Measurements from ENCODE around the gene PIGR. TPM values are rescaled to one million over a fixed set of nuclear protein-coding genes. Genes with fewer than 3 reads are reported as not detected.

The PIGR gene
- total and polyA plus RNA-seq, 2 of the 8 experiments (the other 6 are each of a cell fraction or from before 2014, with no cell fraction given): not detected

DNA sequence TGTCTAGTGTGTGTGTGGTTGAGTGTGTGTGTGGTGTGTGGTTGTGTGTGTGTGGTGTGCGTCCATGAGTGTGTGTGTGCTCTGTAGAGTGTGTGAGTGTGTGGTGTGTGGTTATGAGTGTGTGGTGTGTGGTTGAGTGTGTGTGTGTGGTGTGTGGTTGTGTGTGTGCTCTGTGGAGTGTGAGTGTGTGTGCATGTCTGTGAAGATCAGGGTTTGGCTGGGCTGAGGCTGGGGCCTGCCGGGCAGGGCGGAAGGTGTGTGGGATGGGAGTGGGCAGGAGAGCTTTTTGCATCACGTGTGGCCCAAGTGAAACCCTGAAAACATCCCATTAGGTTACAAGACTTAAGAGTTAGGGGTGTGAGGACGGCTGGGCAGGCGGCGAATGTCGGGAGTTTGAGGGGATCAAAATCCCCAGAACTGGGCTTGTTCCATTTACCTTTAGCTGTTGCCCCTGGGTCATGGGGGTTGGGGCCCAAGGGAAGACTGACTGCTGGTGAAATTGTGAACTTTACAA is 21.6 kb downstream of the PIGR start (continued):
- TF ChIP-seq, protein P1, sequence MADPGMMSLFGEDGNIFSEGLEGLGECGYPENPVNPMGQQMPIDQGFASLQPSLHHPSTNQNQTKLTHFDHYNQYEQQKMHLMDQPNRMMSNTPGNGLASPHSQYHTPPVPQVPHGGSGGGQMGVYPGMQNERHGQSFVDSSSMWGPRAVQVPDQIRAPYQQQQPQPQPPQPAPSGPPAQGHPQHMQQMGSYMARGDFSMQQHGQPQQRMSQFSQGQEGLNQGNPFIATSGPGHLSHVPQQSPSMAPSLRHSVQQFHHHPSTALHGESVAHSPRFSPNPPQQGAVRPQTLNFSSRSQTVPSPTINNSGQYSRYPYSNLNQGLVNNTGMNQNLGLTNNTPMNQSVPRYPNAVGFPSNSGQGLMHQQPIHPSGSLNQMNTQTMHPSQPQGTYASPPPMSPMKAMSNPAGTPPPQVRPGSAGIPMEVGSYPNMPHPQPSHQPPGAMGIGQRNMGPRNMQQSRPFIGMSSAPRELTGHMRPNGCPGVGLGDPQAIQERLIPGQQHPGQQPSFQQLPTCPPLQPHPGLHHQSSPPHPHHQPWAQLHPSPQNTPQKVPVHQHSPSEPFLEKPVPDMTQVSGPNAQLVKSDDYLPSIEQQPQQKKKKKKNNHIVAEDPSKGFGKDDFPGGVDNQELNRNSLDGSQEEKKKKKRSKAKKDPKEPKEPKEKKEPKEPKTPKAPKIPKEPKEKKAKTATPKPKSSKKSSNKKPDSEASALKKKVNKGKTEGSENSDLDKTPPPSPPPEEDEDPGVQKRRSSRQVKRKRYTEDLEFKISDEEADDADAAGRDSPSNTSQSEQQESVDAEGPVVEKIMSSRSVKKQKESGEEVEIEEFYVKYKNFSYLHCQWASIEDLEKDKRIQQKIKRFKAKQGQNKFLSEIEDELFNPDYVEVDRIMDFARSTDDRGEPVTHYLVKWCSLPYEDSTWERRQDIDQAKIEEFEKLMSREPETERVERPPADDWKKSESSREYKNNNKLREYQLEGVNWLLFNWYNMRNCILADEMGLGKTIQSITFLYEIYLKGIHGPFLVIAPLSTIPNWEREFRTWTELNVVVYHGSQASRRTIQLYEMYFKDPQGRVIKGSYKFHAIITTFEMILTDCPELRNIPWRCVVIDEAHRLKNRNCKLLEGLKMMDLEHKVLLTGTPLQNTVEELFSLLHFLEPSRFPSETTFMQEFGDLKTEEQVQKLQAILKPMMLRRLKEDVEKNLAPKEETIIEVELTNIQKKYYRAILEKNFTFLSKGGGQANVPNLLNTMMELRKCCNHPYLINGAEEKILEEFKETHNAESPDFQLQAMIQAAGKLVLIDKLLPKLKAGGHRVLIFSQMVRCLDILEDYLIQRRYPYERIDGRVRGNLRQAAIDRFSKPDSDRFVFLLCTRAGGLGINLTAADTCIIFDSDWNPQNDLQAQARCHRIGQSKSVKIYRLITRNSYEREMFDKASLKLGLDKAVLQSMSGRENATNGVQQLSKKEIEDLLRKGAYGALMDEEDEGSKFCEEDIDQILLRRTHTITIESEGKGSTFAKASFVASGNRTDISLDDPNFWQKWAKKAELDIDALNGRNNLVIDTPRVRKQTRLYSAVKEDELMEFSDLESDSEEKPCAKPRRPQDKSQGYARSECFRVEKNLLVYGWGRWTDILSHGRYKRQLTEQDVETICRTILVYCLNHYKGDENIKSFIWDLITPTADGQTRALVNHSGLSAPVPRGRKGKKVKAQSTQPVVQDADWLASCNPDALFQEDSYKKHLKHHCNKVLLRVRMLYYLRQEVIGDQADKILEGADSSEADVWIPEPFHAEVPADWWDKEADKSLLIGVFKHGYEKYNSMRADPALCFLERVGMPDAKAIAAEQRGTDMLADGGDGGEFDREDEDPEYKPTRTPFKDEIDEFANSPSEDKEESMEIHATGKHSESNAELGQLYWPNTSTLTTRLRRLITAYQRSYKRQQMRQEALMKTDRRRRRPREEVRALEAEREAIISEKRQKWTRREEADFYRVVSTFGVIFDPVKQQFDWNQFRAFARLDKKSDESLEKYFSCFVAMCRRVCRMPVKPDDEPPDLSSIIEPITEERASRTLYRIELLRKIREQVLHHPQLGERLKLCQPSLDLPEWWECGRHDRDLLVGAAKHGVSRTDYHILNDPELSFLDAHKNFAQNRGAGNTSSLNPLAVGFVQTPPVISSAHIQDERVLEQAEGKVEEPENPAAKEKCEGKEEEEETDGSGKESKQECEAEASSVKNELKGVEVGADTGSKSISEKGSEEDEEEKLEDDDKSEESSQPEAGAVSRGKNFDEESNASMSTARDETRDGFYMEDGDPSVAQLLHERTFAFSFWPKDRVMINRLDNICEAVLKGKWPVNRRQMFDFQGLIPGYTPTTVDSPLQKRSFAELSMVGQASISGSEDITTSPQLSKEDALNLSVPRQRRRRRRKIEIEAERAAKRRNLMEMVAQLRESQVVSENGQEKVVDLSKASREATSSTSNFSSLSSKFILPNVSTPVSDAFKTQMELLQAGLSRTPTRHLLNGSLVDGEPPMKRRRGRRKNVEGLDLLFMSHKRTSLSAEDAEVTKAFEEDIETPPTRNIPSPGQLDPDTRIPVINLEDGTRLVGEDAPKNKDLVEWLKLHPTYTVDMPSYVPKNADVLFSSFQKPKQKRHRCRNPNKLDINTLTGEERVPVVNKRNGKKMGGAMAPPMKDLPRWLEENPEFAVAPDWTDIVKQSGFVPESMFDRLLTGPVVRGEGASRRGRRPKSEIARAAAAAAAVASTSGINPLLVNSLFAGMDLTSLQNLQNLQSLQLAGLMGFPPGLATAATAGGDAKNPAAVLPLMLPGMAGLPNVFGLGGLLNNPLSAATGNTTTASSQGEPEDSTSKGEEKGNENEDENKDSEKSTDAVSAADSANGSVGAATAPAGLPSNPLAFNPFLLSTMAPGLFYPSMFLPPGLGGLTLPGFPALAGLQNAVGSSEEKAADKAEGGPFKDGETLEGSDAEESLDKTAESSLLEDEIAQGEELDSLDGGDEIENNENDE (IDR thresholded peaks at IDR 0.05; ENCODE audit: insufficient replicate concordance, low read length): no peak
- no peak for TF ChIP-seq CHD1 (IDR thresholded peaks at IDR 0.05; ENCODE audit: low read depth, low read length)
- TF ChIP-seq HDAC6 (IDR thresholded peaks at IDR 0.05; ENCODE audit: low read depth, low read length): no peak
- TF ChIP-seq JUND (IDR thresholded peaks at IDR 0.05; ENCODE audit: low read length): no peak
- TF ChIP-seq ASH2L (IDR thresholded peaks at IDR 0.05; ENCODE audit: low read length): no peak
- TF ChIP-seq RFX5 (IDR thresholded peaks at IDR 0.05; ENCODE audit: borderline replicate concordance, low read depth, low read length): no peak
- TF ChIP-seq CHD2 (IDR thresholded peaks at IDR 0.05; ENCODE audit: low read length): no peak
- TF ChIP-seq YY1 (IDR thresholded peaks at IDR 0.05; ENCODE audit: low read depth, low read length): no peak
- TF ChIP-seq POLR2AphosphoS5 (IDR thresholded peaks at IDR 0.05; ENCODE audit: low read depth, low read length): no peak
- TF ChIP-seq GABPA (IDR thresholded peaks at IDR 0.05; ENCODE audit: borderline replicate concordance, insufficient read depth, low read length): no peak
- TF ChIP-seq BACH1 (IDR thresholded peaks at IDR 0.05; ENCODE audit: low read length): no peak
